Measurements from ENCODE around the gene GALNTL6.

- TF ChIP-seq CTCF (conservative IDR thresholded peaks at IDR 0.05; ENCODE audit: low read depth in 2 of 2): no peak
- no peak for TF ChIP-seq JUNB (IDR thresholded peaks at IDR 0.05; ENCODE audit: unreplicated experiment)
- TF ChIP-seq EZH2phosphoT487 (IDR thresholded peaks at IDR 0.05; ENCODE audit: unreplicated experiment): no peak
- no peak for TF ChIP-seq POLR2AphosphoS5 (IDR thresholded peaks at IDR 0.05; ENCODE audit: low read depth)
- no peak for TF ChIP-seq EZH2 (IDR thresholded peaks at IDR 0.05; ENCODE audit: low read depth, unreplicated experiment)
- TF ChIP-seq ETS1 (IDR thresholded peaks at IDR 0.05): no peak
These were observed 1199.4 kb downstream of the GALNTL6 start for GRCh38 chr4:173012608-173013007.
